IPS DF 4.7 (cell line): Measurements from ENCODE around the gene BIN1.

ENCODE experiments used
- DNase-seq: peaks from one replicate; pipeline ENCODE4 v3.0.0-alpha.2; 2013; ENCODE audit warnings: low spot score; ENCODE audit errors: extremely low read depth

BIN1 gene

GRCh38 chr2:127104881-127105655, 1.9 kb downstream of the BIN1 start:
- DNase-seq, result no peak

- DNase-seq, result no peak
Measured at GRCh38 chr2:127104166-127104660, 2.7 kb downstream of the BIN1 start.

- DNase-seq, result no peak
Measured at GRCh38 chr2:127103243-127104165, 3.5 kb downstream of the BIN1 start.

- no peak for DNase-seq
Measured at GRCh38 chr2:127102521-127103242, 4.3 kb downstream of the BIN1 start.

- DNase-seq, result no peak
Measured at GRCh38 chr2:127101756-127102477, 5.0 kb downstream of the BIN1 start.

GRCh38 chr2:127101048-127101611, 5.8 kb downstream of the BIN1 start:
- DNase-seq, result no peak

GRCh38 chr2:127100251-127101047, 6.5 kb downstream of the BIN1 start:
- DNase-seq, result no peak

- DNase-seq, result no peak
Measured at GRCh38 chr2:127098711-127099110, 8.2 kb downstream of the BIN1 start.

- DNase-seq, result no peak
Measured at GRCh38 chr2:127097841-127098651, 8.9 kb downstream of the BIN1 start.

GRCh38 chr2:127097471-127097765, 9.5 kb downstream of the BIN1 start:
- no peak for DNase-seq

- no peak for DNase-seq
Measured at GRCh38 chr2:127096718-127097470, 10.1 kb downstream of the BIN1 start.

- DNase-seq, result no peak
Measured at GRCh38 chr2:127096280-127096679, 10.7 kb downstream of the BIN1 start.

GRCh38 chr2:127095784-127096183, 11.2 kb downstream of the BIN1 start:
- DNase-seq, result no peak

- no peak for DNase-seq
Measured at GRCh38 chr2:127095367-127095641, 11.7 kb downstream of the BIN1 start.

GRCh38 chr2:127094509-127095366, 12.2 kb downstream of the BIN1 start:
- no peak for DNase-seq

GRCh38 chr2:127093648-127094210, 13.2 kb downstream of the BIN1 start:
- no peak for DNase-seq

GRCh38 chr2:127092901-127093516, 13.9 kb downstream of the BIN1 start:
- DNase-seq, result no peak
